Measurements from ENCODE around the gene AIMP1.
A peak's percentile ranks its signal among the peaks of the same experiment; 100 is the strongest.

The AIMP1 gene

DNA sequence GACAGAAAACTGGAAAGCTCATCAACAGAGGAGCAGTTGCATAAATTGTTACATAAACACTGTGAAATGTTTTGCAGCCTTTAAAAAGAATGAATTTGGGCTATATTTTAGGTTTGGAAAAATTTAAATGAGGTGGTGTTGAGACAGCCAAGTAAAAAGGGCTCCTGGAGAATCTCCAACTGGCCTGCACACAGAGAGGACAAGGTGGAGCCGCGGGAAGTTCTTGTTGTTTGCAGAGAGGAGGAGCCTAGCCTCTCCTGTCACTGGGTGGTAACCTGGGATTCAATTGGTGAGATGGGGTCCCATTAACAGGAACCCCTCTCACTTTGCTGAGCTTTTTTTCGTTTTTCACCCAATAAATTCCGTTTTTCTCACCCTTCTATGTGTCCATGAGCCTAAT lies 38.8 kb downstream of the AIMP1 start:
- no peak for TF ChIP-seq POLR2A (IDR thresholded peaks at IDR 0.05; ENCODE audit: low read depth, low read length)
- DNase-seq (ENCODE audit: insufficient read length, low spot score) (no peak), FAIRE-seq (no peak)

DNA sequence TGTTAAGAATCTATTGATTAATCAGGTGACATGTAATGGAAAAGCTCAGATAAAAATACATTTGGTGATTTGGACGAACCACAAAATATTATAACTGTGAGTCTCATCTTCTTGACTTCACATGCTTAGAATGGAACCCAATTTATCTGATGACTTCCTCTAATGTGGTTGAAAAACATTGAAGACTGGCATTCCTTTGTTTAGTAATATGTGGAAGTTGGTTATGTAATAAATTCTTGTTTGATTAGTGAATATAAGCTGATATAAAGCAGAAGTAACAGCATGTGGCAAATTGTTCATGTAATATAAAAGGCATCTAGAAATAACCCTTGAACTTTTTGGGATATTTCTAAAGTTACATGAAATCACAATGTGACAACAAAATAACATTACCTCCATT lies 42.5 kb downstream of the AIMP1 start:
- no peak for TF ChIP-seq POLR2A (IDR thresholded peaks at IDR 0.05; ENCODE audit: low read depth, low read length)
- DNase-seq (ENCODE audit: insufficient read length, low spot score), result no peak
- no peak for FAIRE-seq

DNA sequence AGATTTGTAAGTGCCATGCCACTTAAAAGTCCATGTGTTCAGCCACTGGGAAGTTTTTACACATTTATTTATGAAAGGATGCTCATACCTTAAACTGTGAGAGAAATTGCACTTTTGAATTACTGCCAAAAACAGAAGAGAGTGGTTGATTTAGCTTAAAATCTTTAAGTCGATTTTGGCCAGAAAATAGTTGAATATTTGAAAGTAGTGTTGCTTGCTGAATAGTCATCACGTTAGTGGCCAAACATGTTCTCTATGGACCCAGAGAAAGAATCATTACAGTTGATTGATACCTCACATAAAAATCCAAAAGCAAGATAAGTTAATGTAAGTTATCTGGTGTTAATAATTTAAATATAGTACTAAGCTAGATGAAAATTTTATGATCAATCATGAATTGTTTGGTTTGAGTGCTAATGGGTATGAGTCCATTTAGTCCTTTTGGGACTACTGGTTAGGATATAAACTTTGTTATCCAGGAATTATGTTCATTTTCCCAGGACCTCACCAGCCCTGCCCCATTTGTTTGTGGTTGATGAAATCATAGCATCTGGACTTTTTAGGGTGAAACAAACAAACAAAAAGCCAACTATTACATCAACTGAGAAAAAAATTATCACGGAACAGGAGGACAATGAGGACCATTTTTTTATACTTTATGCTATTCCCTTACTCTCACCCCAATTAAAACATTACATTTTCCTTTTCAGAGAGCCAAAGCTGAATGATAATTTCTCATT lies 45.9 kb downstream of the AIMP1 start:
- no peak for TF ChIP-seq POLR2A (IDR thresholded peaks at IDR 0.05; ENCODE audit: low read depth, low read length)
- DNase-seq (ENCODE audit: insufficient read length, low spot score) (no peak), FAIRE-seq (no peak)

DNA sequence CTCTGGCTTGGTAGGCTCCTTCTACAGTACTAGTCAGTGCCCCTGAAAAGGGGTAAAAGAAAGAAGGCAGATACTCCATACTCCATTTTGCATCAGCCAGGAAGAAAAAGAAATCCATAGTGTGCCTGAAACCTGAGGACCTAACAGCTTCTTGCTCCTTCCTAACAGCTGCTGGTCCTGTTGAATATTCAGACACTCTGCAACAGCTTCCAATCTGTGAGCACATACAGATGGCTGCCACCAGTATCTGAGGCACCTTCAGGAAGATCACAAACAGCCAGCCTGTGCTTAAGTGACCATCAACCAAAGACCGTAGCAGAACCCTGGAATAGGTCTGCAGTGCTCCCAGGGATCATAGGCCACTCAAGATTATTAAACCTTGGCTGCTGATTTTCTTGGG lies 47.9 kb downstream of the AIMP1 start:
- DNase-seq (ENCODE audit: insufficient read length, low spot score) (no peak), FAIRE-seq (no peak)
- no peak for TF ChIP-seq POLR2A (IDR thresholded peaks at IDR 0.05; ENCODE audit: low read depth, low read length)

DNA sequence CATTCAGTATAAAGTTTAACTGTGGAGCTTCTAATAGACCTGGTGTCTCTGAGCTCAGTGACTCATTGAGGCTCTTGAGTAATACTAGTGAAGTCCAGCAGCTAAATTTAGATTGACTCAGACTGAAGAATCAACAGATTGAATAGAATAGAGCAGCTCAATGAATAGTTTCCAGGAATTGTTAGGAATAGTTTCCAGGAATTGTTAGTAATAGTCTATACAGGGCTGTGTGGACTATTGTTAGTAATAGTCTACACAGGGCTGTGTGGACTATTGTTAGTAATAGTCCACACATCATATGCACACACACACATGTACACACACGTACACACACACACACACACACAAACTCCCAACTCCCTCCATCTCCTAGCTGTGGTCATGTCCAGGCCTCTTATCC lies 49.3 kb downstream of the AIMP1 start:
- FAIRE-seq, result no peak
- DNase-seq (ENCODE audit: insufficient read length, low spot score), result peak; percentile 9
- no peak for TF ChIP-seq POLR2A (IDR thresholded peaks at IDR 0.05; ENCODE audit: low read depth, low read length)

DNA sequence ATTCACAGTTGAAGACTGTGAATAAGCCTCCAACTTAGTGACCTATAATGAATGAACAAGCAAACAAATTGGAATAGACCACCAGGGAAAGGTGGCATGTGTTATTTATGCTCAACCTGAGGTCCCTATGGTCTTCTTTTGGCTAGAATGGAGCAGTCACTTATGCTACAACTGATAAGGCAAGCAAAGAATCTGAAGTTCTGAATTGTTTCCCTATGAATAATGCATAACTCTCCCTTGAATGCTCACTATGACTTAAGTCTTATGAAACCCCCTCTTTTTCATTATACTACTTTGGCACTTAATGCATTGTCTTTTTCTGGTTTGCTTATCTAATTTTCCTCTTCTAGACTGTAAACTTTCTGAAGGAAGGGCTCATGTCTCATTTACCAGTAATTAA lies 49.7 kb downstream of the AIMP1 start:
- FAIRE-seq (no peak), DNase-seq (ENCODE audit: insufficient read length, low spot score) (no peak)
- no peak for TF ChIP-seq POLR2A (IDR thresholded peaks at IDR 0.05; ENCODE audit: low read depth, low read length)

DNA sequence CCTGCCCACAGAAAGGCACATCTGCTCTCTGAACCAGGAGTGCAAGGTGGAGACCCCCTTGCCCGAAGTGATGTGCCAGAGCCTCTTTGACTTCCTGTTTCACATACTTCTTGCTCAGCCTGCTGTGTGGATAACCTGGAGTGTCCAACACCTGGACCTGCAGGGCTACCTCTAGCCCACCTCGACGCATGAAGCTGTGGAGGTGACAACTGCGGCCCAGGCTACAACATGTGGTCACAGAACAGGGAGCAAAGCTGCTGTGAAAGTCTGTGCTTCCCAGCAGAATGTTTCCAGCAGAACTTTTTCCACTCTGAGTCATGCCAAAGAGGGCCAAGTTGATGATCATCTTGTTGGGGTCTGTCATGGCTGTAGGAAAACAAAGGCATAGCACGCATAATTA lies 50.7 kb downstream of the AIMP1 start:
- FAIRE-seq (no peak), DNase-seq (ENCODE audit: insufficient read length, low spot score) (no peak)
- TF ChIP-seq POLR2A (IDR thresholded peaks at IDR 0.05; ENCODE audit: low read depth, low read length), result no peak

DNA sequence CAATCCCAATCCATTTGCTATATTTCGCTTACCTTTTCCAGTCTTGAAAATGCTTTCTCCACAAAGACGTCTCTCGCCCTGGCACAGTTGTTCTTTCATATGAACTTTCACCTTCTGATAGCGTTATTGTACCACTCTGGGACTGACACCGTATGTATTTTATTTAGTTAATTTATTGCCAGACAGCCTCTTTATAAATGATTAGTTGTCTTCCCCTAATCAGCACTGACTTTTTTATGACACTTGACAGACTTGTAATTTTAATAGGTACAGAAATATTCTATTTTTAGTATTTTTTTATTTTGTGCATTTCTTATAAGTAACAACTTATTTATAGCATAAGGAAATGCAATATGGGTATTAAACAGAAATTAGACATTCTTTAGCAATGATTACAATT lies 52.3 kb downstream of the AIMP1 start, which contains the start of gene GIMD1:
TSS of gene GIMD1 (minus strand) at position 101 of the 400 bp plus-strand sequence. CDS start 1,343 bp downstream, outside the sequence.
- no peak for DNase-seq (ENCODE audit: insufficient read length, low spot score)
- FAIRE-seq, result no peak
- no peak for TF ChIP-seq POLR2A (IDR thresholded peaks at IDR 0.05; ENCODE audit: low read depth, low read length)

DNA sequence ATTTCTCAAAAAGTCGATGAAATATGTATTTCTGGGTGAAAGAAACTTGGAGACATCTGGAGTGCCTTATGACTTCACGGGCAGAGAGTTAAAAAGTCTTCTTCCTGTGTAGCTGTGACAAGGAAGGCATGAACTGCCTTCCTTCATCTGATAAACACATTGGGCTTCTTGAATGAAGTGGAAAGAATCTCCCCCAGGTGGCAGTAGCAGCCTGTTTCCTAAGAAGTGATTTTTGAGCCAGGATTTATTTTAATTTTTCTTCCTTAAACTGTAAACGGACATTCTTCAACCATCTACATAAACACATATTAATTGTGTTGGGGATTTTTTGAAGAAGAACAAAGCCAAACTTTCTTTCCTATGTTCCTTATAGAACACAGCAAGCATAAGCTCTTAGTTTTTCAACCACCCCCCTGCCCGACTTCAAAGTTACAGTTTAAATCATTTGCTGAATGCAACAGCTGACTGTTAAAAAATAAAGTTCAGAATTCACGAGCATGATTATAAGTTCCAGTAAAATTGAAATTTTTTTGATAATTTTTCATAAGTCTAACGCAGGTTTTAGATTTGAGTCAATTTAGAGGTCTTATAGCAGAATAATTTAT lies 53.2 kb downstream of the AIMP1 start:
- DNase-seq (ENCODE audit: insufficient read length, low spot score), result no peak
- peak; percentile 85 for FAIRE-seq

DNA sequence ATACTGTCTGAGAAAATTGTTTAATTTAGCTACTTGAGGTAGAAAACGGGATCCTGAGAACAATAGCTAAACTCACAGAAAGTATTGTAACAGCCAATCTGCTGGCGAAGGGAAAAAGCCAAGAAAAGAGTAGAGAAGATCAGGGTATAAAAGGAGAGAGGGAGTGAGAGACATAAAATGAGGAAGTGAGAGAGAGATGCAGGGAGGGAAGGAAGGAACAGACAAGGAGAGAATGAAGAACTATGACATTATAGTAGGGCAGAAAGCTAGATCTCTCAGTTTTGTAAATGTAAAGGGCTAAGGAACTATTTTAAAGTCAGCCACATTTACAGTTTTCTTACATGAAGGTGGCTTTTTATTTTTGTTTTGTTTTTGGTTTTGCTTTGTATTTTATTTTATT lies 53.9 kb downstream of the AIMP1 start:
- no peak for TF ChIP-seq POLR2A (IDR thresholded peaks at IDR 0.05; ENCODE audit: low read depth, low read length)
- FAIRE-seq, result no peak
- DNase-seq (ENCODE audit: insufficient read length, low spot score), result no peak

More for the DNA sequence above, 53.2 kb downstream of the AIMP1 start:
- TF ChIP-seq POLR2A (IDR thresholded peaks at IDR 0.05; ENCODE audit: low read depth, low read length), result no peak

DNA sequence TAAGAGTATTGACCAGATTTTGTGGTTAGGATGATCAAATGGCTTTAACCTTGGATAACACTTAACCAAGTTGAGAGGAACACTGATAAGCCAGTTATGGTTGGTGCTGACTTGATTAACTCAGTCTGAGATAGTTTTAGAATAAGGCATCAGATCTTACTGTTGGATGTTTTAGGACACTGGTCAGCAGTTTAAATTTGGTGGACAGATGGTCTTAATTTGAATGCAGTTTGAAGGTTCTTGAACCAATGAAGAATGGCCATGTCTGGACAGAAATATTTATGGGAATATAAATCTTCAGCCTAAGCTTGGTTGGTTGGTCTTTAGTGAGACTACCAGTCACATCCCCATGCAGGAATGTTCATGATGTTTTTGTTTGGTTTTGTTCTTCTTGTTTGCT lies 54.8 kb downstream of the AIMP1 start:
- DNase-seq (ENCODE audit: insufficient read length, low spot score), result no peak
- FAIRE-seq, result no peak
- TF ChIP-seq POLR2A (IDR thresholded peaks at IDR 0.05; ENCODE audit: low read depth, low read length), result no peak

DNA sequence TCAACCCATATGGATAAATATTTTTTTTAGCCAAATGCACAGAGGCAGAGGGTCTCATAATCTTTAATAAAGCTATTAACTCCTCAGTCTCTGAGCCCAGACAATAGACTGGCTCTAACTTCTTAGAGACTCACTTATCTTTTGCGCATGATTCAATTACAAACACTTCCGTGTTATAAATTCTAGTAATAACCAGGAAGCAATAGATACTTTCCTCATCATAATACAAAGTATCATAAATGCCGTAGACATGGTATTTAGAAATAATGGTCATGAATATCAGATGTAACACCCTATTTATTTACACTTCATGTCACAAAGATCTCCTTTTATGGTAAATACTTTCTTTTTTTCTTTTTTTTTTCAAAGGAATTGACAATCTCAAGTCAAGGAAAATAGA lies 56.7 kb downstream of the AIMP1 start:
- no peak for FAIRE-seq
- no peak for TF ChIP-seq POLR2A (IDR thresholded peaks at IDR 0.05; ENCODE audit: low read depth, low read length)

DNA sequence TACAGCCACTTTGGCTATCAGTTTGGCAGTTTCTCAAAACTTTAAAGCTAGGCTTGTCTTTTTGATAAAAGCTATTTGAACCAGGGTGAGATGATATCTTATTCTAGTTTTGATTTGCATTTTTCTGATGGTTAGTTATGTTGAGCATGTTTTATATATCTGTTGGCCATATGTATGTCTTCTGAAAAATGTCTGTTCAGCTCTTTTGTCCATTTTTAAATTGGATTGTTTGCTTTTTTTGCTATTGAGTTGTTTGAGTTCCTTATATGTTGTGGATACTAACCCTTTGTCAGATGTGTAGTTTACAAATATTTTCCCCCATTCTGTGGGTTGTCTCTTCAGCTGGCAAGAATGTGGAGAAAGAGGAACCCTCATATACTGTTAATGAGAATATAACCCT lies 63.8 kb downstream of the AIMP1 start:
- DNase-seq (ENCODE audit: insufficient read length, low spot score) (no peak), FAIRE-seq (no peak)
- TF ChIP-seq POLR2A (IDR thresholded peaks at IDR 0.05; ENCODE audit: low read depth, low read length), result no peak

More for the DNA sequence above, 56.7 kb downstream of the AIMP1 start:
- DNase-seq (ENCODE audit: insufficient read length, low spot score), result no peak

DNA sequence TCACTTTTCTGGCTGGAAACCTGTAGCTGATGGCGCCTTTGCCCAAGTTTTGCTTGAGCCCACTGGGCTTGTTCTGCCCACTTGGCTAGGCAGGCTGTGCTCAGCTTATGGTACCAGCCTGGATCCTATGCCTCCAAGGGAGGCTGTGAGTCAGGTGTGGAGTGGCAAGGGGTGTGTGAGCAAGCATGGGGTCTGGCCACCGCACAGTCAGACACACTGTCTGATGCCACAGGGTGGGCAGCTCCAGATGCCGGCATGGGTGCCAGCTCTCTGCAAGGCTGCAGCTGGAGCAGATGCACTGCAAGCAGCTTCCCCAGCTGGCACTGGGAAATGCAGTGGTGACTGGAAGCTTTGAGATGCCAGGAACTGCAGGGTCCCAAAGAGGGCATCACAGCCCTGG lies 68.5 kb downstream of the AIMP1 start:
- TF ChIP-seq POLR2A (IDR thresholded peaks at IDR 0.05; ENCODE audit: low read depth, low read length), result no peak
- no peak for FAIRE-seq
- DNase-seq (ENCODE audit: insufficient read length, low spot score), result no peak

DNA sequence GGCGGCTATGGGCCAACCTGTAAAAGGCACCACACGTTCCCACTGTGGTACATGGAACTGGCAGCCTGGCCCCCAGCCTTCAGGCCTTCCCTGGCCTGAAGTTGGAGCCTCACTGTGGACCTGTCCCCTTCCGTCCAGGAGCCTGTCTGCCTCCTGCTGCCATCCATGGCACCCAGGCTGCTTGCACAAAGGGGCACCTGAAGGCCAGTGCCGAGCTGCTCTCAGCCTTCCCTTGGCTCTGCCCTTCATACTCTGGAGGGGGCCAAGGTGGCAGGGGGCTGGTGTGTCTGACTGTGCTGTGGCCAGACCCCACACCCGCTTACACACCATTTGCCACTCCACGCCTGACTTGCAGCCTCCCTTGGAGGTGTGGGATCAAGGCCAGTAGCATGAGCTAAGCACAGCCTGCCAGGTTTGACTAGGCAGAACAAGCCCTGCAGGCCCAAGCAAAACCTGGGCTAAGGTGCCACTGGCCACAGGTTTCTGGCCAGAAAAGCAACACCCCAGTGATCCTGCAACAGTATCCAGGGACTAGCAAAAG lies 69.6 kb downstream of the AIMP1 start:
- TF ChIP-seq POLR2A (IDR thresholded peaks at IDR 0.05; ENCODE audit: low read depth, low read length), result no peak
- no peak for DNase-seq (ENCODE audit: insufficient read length, low spot score)
- no peak for FAIRE-seq

Data from H54 (cell line).